ENCODE measurements around the gene GDF11. TPM values are rescaled to one million over a fixed set of nuclear protein-coding genes. Genes with fewer than 3 reads are reported as not detected.

Gene GDF11
- total and polyA plus RNA-seq, 2 of the 8 experiments (the other 6 are each of a cell fraction or from before 2014, with no cell fraction given): 12.1 to 15.1 TPM

- no peak for TF ChIP-seq POU5F1 (IDR thresholded peaks at IDR 0.05; ENCODE audit: low read depth, low read length)
- no peak for TF ChIP-seq CBX8 (IDR thresholded peaks at IDR 0.05; ENCODE audit: borderline replicate concordance, low read depth, low read length)
- no peak for TF ChIP-seq KDM4A (IDR thresholded peaks at IDR 0.05; ENCODE audit: low read depth, low read length, severe bottlenecking)
- no peak for TF ChIP-seq BACH1 (IDR thresholded peaks at IDR 0.05; ENCODE audit: low read length)
- TF ChIP-seq SIRT6 (IDR thresholded peaks at IDR 0.05; ENCODE audit: low read length): no peak
- TF ChIP-seq TEAD4 (IDR thresholded peaks at IDR 0.05; ENCODE audit: low read depth, low read length): no peak
- no peak for TF ChIP-seq TAF7 (optimal IDR thresholded peaks at IDR 0.05; ENCODE audit: borderline replicate concordance, low read depth, low read length)
- no peak for TF ChIP-seq SAP30 (IDR thresholded peaks at IDR 0.05; ENCODE audit: insufficient read depth, insufficient replicate concordance, low read length)
- TF ChIP-seq ZNF274 (IDR thresholded peaks at IDR 0.05; ENCODE audit: borderline replicate concordance, extremely low read depth, low read length): no peak
- peak in 1 of 2 experiments; percentile 57; a peak in 2 of 4 replicates for TF ChIP-seq SIN3A (conservative IDR thresholded peaks at IDR 0.05 in 1 of 2, IDR thresholded peaks at IDR 0.05 in 1 of 2; ENCODE audit: low read depth in 1 of 2, low read length in 2 of 2)
- TF ChIP-seq KDM5A (IDR thresholded peaks at IDR 0.05; ENCODE audit: low read length): no peak
- TF ChIP-seq HDAC2 (IDR thresholded peaks at IDR 0.05; ENCODE audit: borderline replicate concordance in 1 of 2, low read depth in 2 of 2, low read length in 2 of 2): 0 out of 4 replicates have a peak, but pooled peaks of 1 of the 2 experiments have one; percentile 28
- TF ChIP-seq ATF3 (IDR thresholded peaks at IDR 0.05; ENCODE audit: insufficient read depth, low read depth, low read length): 0 out of 2 replicates have a peak, but pooled peaks have one; percentile 12
- peak; percentile 55 to 60 for TF ChIP-seq RAD21 (IDR thresholded peaks at IDR 0.05 in 1 of 2, conservative IDR thresholded peaks at IDR 0.05 in 1 of 2; ENCODE audit: low read depth in 2 of 2, low read length in 2 of 2)
These were observed 37.0 kb upstream of the GDF11 start (continued) for GRCh38 chr12:55705782-55706402.

Data from H1 (cell line).